SK-N-SH (cell line): Measurements from ENCODE around the gene SCNN1G. TPM values are rescaled to one million over a fixed set of nuclear protein-coding genes. Genes with fewer than 3 reads are reported as not detected.

Experiments used
- CTCF ChIA-PET: fragments of 300-600, 350-600 bp; formaldehyde crosslinking; extraction: SDS; loops from one replicate; lab custom pipeline; 2021; lab: Yijun Ruan, JAX
- POLR2A ChIA-PET: fragments of 350-600 bp; sonication (Branson Sonifier 250); formaldehyde crosslinking; extraction: SDS; loops from one replicate; lab custom pipeline; 2020; ENCODE audit warnings: antibody characterized with exemption, inconsistent platforms; lab: Yijun Ruan, JAX
- DNase-seq: peaks from one replicate; pipeline ENCODE4 v3.0.0; 2012
- H2AFZ ChIP-seq: fragments of 200-600 bp; sonication (generic); 2 replicates; pipeline ENCODE4 v1.8.1; 2016; ENCODE audit warnings: antibody characterized with exemption, mild to moderate bottlenecking, low read depth
- H3F3A ChIP-seq: fragments of 200-600 bp; sonication (generic); replicated peaks from 2 replicates; pipeline ENCODE3; 2016; ENCODE audit warnings: antibody characterized with exemption, mild to moderate bottlenecking; ENCODE audit not compliant: insufficient read depth
- H3K27ac ChIP-seq, 2 experiments: fragments of 200-500 bp in 1 of 2; fragments of 200-600 bp in 1 of 2; sonication (Bioruptor generic) in 1 of 2; sonication (generic), shearing (Covaris generic) in 1 of 2; 2 replicates each; pipeline versions ENCODE4 v1.5.1 to v1.6.1; 2014 to 2016; ENCODE audit warnings: low read depth in 2 of 2, inconsistent platforms in 1 of 2, low read length in 1 of 2, mild to moderate bottlenecking in 1 of 2, mixed read lengths in 1 of 2
- H3K27me3 ChIP-seq: fragments of 200-600 bp; sonication (generic), shearing (Covaris generic); 2 replicates; pipeline ENCODE4 v1.6.1; 2016; ENCODE audit warnings: mixed run types; ENCODE audit not compliant: insufficient read depth
- H3K36me3 ChIP-seq, 2 experiments: fragments of 200-500 bp in 1 of 2; fragments of 200-600 bp in 1 of 2; sonication (Bioruptor generic) in 1 of 2; sonication (generic) in 1 of 2; replicated peaks in 1 of 2; 2 replicates each; pipeline versions ENCODE3 to v1.5.1; 2014 to 2016; ENCODE audit warnings: low read length in 1 of 2, mild to moderate bottlenecking in 1 of 2; ENCODE audit not compliant: insufficient read depth in 2 of 2, control insufficient read depth in 1 of 2
- H3K4me1 ChIP-seq, 2 experiments: fragments of 200-500 bp in 1 of 2; fragments of 200-600 bp in 1 of 2; sonication (Bioruptor generic) in 1 of 2; sonication (generic), shearing (Covaris generic) in 1 of 2; 2 replicates each; pipeline versions ENCODE4 v1.5.1 to v1.6.1; 2014 to 2016; ENCODE audit warnings: low read depth in 1 of 2, low read length in 1 of 2, mixed run types in 1 of 2; ENCODE audit not compliant: insufficient read depth in 2 of 2, control insufficient read depth in 1 of 2
- H3K4me2 ChIP-seq: fragments of 200-600 bp; sonication (generic), shearing (Covaris generic); 2 replicates; pipeline ENCODE4 v1.6.1; 2017; ENCODE audit warnings: mixed run types
- H3K4me3 ChIP-seq, 2 experiments: fragments of 200-500 bp in 1 of 2; fragments of 200-600 bp in 1 of 2; sonication (Bioruptor generic) in 1 of 2; sonication (generic), shearing (Covaris generic) in 1 of 2; 2 replicates each; pipeline versions ENCODE4 v1.5.1 to v1.8.1; 2014 to 2016; ENCODE audit warnings: low read depth in 2 of 2, inconsistent platforms in 1 of 2, low read length in 1 of 2, mild to moderate bottlenecking in 1 of 2, mixed read lengths in 1 of 2, moderate library complexity in 1 of 2
- H3K79me2 ChIP-seq: fragments of 200-600 bp; sonication (generic); 2 replicates; pipeline ENCODE4 v1.8.1; 2017; ENCODE audit warnings: mild to moderate bottlenecking; ENCODE audit not compliant: insufficient read depth
- H3K9ac ChIP-seq: fragments of 200-600 bp; sonication (generic); 2 replicates; pipeline ENCODE4 v1.6.1; 2017; ENCODE audit warnings: mixed run types
- H3K9me2 ChIP-seq: fragments of 200-600 bp; sonication (generic); 2 replicates; pipeline ENCODE4 v1.6.1; 2017; ENCODE audit warnings: mixed run types
- H3K9me3 ChIP-seq: fragments of 200-600 bp; sonication (generic); 2 replicates; pipeline ENCODE4 v1.6.1; 2017; ENCODE audit warnings: mixed run types, mild to moderate bottlenecking, moderate library complexity
- H4K20me1 ChIP-seq: fragments of 200-600 bp; sonication (generic); 2 replicates; pipeline ENCODE4 v1.6.1; 2017; ENCODE audit warnings: mild to moderate bottlenecking, mixed run types; ENCODE audit not compliant: insufficient read depth
- EZH2phosphoT487 ChIP-seq: fragments of 200-600 bp; sonication (generic); IDR thresholded peaks from 2 replicates; pipeline ENCODE4 v1.6.1; 2017; ENCODE audit warnings: low read depth, mixed run types, mild to moderate bottlenecking, antibody characterized with exemption, moderate library complexity, borderline replicate concordance
- FOSL2 ChIP-seq: IDR thresholded peaks from 2 replicates; pipeline ENCODE4 v1.4.0; 2012; ENCODE audit warnings: low read depth, mild to moderate bottlenecking, moderate library complexity, borderline replicate concordance
- FOXJ3 ChIP-seq: sonication (generic); formaldehyde crosslinking; IDR thresholded peaks from 2 replicates; pipeline ENCODE4 v1.5.1; 2020; ENCODE audit warnings: mild to moderate bottlenecking, missing genetic modification reagents
- FOXM1 ChIP-seq: IDR thresholded peaks from 2 replicates; pipeline ENCODE4 v1.4.0; 2012; ENCODE audit warnings: low read depth, mild to moderate bottlenecking
- GABPA ChIP-seq: IDR thresholded peaks from 2 replicates; pipeline ENCODE4 v1.4.0; 2012; ENCODE audit warnings: low read depth, mild to moderate bottlenecking
- IRF3 ChIP-seq: fragments of 150-350 bp; IDR thresholded peaks from 2 replicates; pipeline ENCODE4 v1.6.1; 2016; ENCODE audit warnings: mild to moderate bottlenecking, low read depth, low read length
- MEF2A ChIP-seq: IDR thresholded peaks from 2 replicates; pipeline ENCODE4 v1.4.0; 2012; ENCODE audit warnings: low read depth, borderline replicate concordance
- NFIC ChIP-seq: IDR thresholded peaks from 2 replicates; pipeline ENCODE4 v1.4.0; 2012; ENCODE audit warnings: borderline replicate concordance
- NRF1 ChIP-seq: IDR thresholded peaks from 2 replicates; pipeline ENCODE4 v1.6.1; 2012; ENCODE audit warnings: low read depth, mild to moderate bottlenecking, low read length
- POLR2AphosphoS5 ChIP-seq: IDR thresholded peaks from 2 replicates; pipeline ENCODE4 v1.6.1; 2012; ENCODE audit warnings: low read depth, low read length
- RAD21 ChIP-seq: IDR thresholded peaks from 2 replicates; pipeline ENCODE4 v1.6.1; 2012; ENCODE audit warnings: mild to moderate bottlenecking, low read length
- RCOR1 ChIP-seq: fragments of 150-350 bp; IDR thresholded peaks from 2 replicates; pipeline ENCODE4 v1.6.1; 2017; ENCODE audit warnings: antibody characterized with exemption, low read length
- RFX5 ChIP-seq: IDR thresholded peaks from 2 replicates; pipeline ENCODE4 v1.6.1; 2012; ENCODE audit warnings: mild to moderate bottlenecking, improper control_type of control experiment, low read length
- SIN3A ChIP-seq: IDR thresholded peaks from 2 replicates; pipeline ENCODE4 v1.6.1; 2012; ENCODE audit warnings: low read depth, mild to moderate bottlenecking, low read length, moderate library complexity, borderline replicate concordance
- TEAD4 ChIP-seq: IDR thresholded peaks from 2 replicates; pipeline ENCODE4 v1.4.0; 2012; ENCODE audit warnings: mild to moderate bottlenecking, borderline replicate concordance; ENCODE audit not compliant: insufficient read depth
- WGBS: methylation state at CpG from one replicate; pipeline ENCODE4 v1.1.6; 2017; ENCODE audit warnings: low lambda C conversion rate; 5-methylcytosine and 5-hydroxymethylcytosine counted together
- polyA plus RNA-seq, 3 experiments: library from polyadenylated mRNA; depleted of rRNA; stranded (reverse); fragments of >200 nt; gene quantifications; 2 replicates each; pipeline ENCODE4 v1.2.3, GENCODE V29; 2012
- TF ChIP-seq, protein P1 (sequence below): IDR thresholded peaks from 2 replicates; pipeline ENCODE4 v1.4.0; 2012; ENCODE audit warnings: low read depth, borderline replicate concordance
- TF ChIP-seq, protein P2 (sequence below): IDR thresholded peaks from 2 replicates; pipeline ENCODE4 v1.4.0; 2012; ENCODE audit warnings: low read depth, borderline replicate concordance
- TF ChIP-seq, protein P3 (sequence below): IDR thresholded peaks from 2 replicates; pipeline ENCODE4 v1.4.0; 2012; ENCODE audit warnings: low read depth

The SCNN1G gene
- polyA plus RNA-seq, 1 of the 3 experiments (the other 2 are of a cell fraction): not detected

- no peak for DNase-seq
- no peaks in the 10 kb centered on the region for H3K9me2 ChIP-seq
- CTCF ChIA-PET: no interaction called here
- POLR2A ChIA-PET: no interaction called here
- no peaks in the 10 kb centered on the region for H3K27me3 ChIP-seq
- TF ChIP-seq FOXJ3 (CRISPR knock-in tag) (no peak), IRF3 (no peak), RAD21 (no peak), TEAD4 (no peak), FOXM1 (no peak), GABPA (no peak), SIN3A (no peak), NRF1 (no peak), EZH2phosphoT487 (no peak), NFIC (no peak), FOSL2 (no peak), RFX5 (no peak), RCOR1 (no peak), POLR2AphosphoS5 (no peak), MEF2A (no peak)
- TF ChIP-seq, protein P1, sequence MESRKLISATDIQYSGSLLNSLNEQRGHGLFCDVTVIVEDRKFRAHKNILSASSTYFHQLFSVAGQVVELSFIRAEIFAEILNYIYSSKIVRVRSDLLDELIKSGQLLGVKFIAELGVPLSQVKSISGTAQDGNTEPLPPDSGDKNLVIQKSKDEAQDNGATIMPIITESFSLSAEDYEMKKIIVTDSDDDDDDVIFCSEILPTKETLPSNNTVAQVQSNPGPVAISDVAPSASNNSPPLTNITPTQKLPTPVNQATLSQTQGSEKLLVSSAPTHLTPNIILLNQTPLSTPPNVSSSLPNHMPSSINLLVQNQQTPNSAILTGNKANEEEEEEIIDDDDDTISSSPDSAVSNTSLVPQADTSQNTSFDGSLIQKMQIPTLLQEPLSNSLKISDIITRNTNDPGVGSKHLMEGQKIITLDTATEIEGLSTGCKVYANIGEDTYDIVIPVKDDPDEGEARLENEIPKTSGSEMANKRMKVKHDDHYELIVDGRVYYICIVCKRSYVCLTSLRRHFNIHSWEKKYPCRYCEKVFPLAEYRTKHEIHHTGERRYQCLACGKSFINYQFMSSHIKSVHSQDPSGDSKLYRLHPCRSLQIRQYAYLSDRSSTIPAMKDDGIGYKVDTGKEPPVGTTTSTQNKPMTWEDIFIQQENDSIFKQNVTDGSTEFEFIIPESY: no peak
- TF ChIP-seq, protein P2, sequence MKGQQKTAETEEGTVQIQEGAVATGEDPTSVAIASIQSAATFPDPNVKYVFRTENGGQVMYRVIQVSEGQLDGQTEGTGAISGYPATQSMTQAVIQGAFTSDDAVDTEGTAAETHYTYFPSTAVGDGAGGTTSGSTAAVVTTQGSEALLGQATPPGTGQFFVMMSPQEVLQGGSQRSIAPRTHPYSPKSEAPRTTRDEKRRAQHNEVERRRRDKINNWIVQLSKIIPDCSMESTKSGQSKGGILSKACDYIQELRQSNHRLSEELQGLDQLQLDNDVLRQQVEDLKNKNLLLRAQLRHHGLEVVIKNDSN: no peak
- TF ChIP-seq, protein P3, sequence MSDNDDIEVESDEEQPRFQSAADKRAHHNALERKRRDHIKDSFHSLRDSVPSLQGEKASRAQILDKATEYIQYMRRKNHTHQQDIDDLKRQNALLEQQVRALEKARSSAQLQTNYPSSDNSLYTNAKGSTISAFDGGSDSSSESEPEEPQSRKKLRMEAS: no peak
- no peaks in the 10 kb centered on the region for H3K79me2 ChIP-seq
- H3K36me3 ChIP-seq: no peaks in the 10 kb centered on the region
- H3K4me3 ChIP-seq: no peak overlapping the region
- H3K9ac ChIP-seq: no peak overlapping the region
- H4K20me1 ChIP-seq: no peaks in the 10 kb centered on the region
- no peaks in the 10 kb centered on the region for H3F3A ChIP-seq
- 29% methylated on average over 2 of the region's 2 CpGs for WGBS
- no peaks in the 10 kb centered on the region for H3K4me1 ChIP-seq
- no peak overlapping the region for H3K4me2 ChIP-seq
- no peak overlapping the region for H2AFZ ChIP-seq
- H3K9me3 ChIP-seq: no peaks in the 10 kb centered on the region
- no peak overlapping the region for H3K27ac ChIP-seq
Observed at GRCh38 chr16:23232806-23233205, 50.3 kb downstream of the SCNN1G start.
